SK-N-SH (cell line): Measurements from ENCODE around the gene LRRC70. TPM values are rescaled to one million over a fixed set of nuclear protein-coding genes. Genes with fewer than 3 reads are reported as not detected.

Experiments used
- CTCF ChIA-PET: fragments of 300-600, 350-600 bp; formaldehyde crosslinking; extraction: SDS; loops from one replicate; lab custom pipeline; 2021; lab: Yijun Ruan, JAX
- POLR2A ChIA-PET: fragments of 350-600 bp; sonication (Branson Sonifier 250); formaldehyde crosslinking; extraction: SDS; loops from one replicate; lab custom pipeline; 2020; ENCODE audit warnings: antibody characterized with exemption, inconsistent platforms; lab: Yijun Ruan, JAX
- DNase-seq: peaks from one replicate; pipeline ENCODE4 v3.0.0; 2012
- H2AFZ ChIP-seq: fragments of 200-600 bp; sonication (generic); 2 replicates; pipeline ENCODE4 v1.8.1; 2016; ENCODE audit warnings: antibody characterized with exemption, mild to moderate bottlenecking, low read depth
- H3F3A ChIP-seq: fragments of 200-600 bp; sonication (generic); replicated peaks from 2 replicates; pipeline ENCODE3; 2016; ENCODE audit warnings: antibody characterized with exemption, mild to moderate bottlenecking; ENCODE audit not compliant: insufficient read depth
- H3K27ac ChIP-seq, 2 experiments: fragments of 200-500 bp in 1 of 2; fragments of 200-600 bp in 1 of 2; sonication (Bioruptor generic) in 1 of 2; sonication (generic), shearing (Covaris generic) in 1 of 2; 2 replicates each; pipeline versions ENCODE4 v1.5.1 to v1.6.1; 2014 to 2016; ENCODE audit warnings: low read depth in 2 of 2, inconsistent platforms in 1 of 2, low read length in 1 of 2, mild to moderate bottlenecking in 1 of 2, mixed read lengths in 1 of 2
- H3K27me3 ChIP-seq: fragments of 200-600 bp; sonication (generic), shearing (Covaris generic); 2 replicates; pipeline ENCODE4 v1.6.1; 2016; ENCODE audit warnings: mixed run types; ENCODE audit not compliant: insufficient read depth
- H3K36me3 ChIP-seq, 2 experiments: fragments of 200-500 bp in 1 of 2; fragments of 200-600 bp in 1 of 2; sonication (Bioruptor generic) in 1 of 2; sonication (generic) in 1 of 2; replicated peaks in 1 of 2; 2 replicates each; pipeline versions ENCODE3 to v1.5.1; 2014 to 2016; ENCODE audit warnings: low read length in 1 of 2, mild to moderate bottlenecking in 1 of 2; ENCODE audit not compliant: insufficient read depth in 2 of 2, control insufficient read depth in 1 of 2
- H3K4me1 ChIP-seq, 2 experiments: fragments of 200-500 bp in 1 of 2; fragments of 200-600 bp in 1 of 2; sonication (Bioruptor generic) in 1 of 2; sonication (generic), shearing (Covaris generic) in 1 of 2; 2 replicates each; pipeline versions ENCODE4 v1.5.1 to v1.6.1; 2014 to 2016; ENCODE audit warnings: low read depth in 1 of 2, low read length in 1 of 2, mixed run types in 1 of 2; ENCODE audit not compliant: insufficient read depth in 2 of 2, control insufficient read depth in 1 of 2
- H3K4me2 ChIP-seq: fragments of 200-600 bp; sonication (generic), shearing (Covaris generic); 2 replicates; pipeline ENCODE4 v1.6.1; 2017; ENCODE audit warnings: mixed run types
- H3K4me3 ChIP-seq, 2 experiments: fragments of 200-500 bp in 1 of 2; fragments of 200-600 bp in 1 of 2; sonication (Bioruptor generic) in 1 of 2; sonication (generic), shearing (Covaris generic) in 1 of 2; 2 replicates each; pipeline versions ENCODE4 v1.5.1 to v1.8.1; 2014 to 2016; ENCODE audit warnings: low read depth in 2 of 2, inconsistent platforms in 1 of 2, low read length in 1 of 2, mild to moderate bottlenecking in 1 of 2, mixed read lengths in 1 of 2, moderate library complexity in 1 of 2
- H3K79me2 ChIP-seq: fragments of 200-600 bp; sonication (generic); 2 replicates; pipeline ENCODE4 v1.8.1; 2017; ENCODE audit warnings: mild to moderate bottlenecking; ENCODE audit not compliant: insufficient read depth
- H3K9ac ChIP-seq: fragments of 200-600 bp; sonication (generic); 2 replicates; pipeline ENCODE4 v1.6.1; 2017; ENCODE audit warnings: mixed run types
- H3K9me2 ChIP-seq: fragments of 200-600 bp; sonication (generic); 2 replicates; pipeline ENCODE4 v1.6.1; 2017; ENCODE audit warnings: mixed run types
- H3K9me3 ChIP-seq: fragments of 200-600 bp; sonication (generic); 2 replicates; pipeline ENCODE4 v1.6.1; 2017; ENCODE audit warnings: mixed run types, mild to moderate bottlenecking, moderate library complexity
- H4K20me1 ChIP-seq: fragments of 200-600 bp; sonication (generic); 2 replicates; pipeline ENCODE4 v1.6.1; 2017; ENCODE audit warnings: mild to moderate bottlenecking, mixed run types; ENCODE audit not compliant: insufficient read depth
- ELF1 ChIP-seq: IDR thresholded peaks from 2 replicates; pipeline ENCODE4 v1.4.0; 2012
- EZH2phosphoT487 ChIP-seq: fragments of 200-600 bp; sonication (generic); IDR thresholded peaks from 2 replicates; pipeline ENCODE4 v1.6.1; 2017; ENCODE audit warnings: low read depth, mixed run types, mild to moderate bottlenecking, antibody characterized with exemption, moderate library complexity, borderline replicate concordance
- FOXJ3 ChIP-seq: sonication (generic); formaldehyde crosslinking; IDR thresholded peaks from 2 replicates; pipeline ENCODE4 v1.5.1; 2020; ENCODE audit warnings: mild to moderate bottlenecking, missing genetic modification reagents
- FOXM1 ChIP-seq: IDR thresholded peaks from 2 replicates; pipeline ENCODE4 v1.4.0; 2012; ENCODE audit warnings: low read depth, mild to moderate bottlenecking
- GABPA ChIP-seq: IDR thresholded peaks from 2 replicates; pipeline ENCODE4 v1.4.0; 2012; ENCODE audit warnings: low read depth, mild to moderate bottlenecking
- GATA2 ChIP-seq: sonication (generic); formaldehyde crosslinking; IDR thresholded peaks from 2 replicates; pipeline ENCODE4 v1.5.0; 2020; ENCODE audit warnings: mild to moderate bottlenecking, missing genetic modification reagents
- JUND ChIP-seq: IDR thresholded peaks from 2 replicates; pipeline ENCODE4 v1.4.0; 2012
- MXI1 ChIP-seq: IDR thresholded peaks from 2 replicates; pipeline ENCODE4 v1.6.1; 2012; ENCODE audit warnings: mild to moderate bottlenecking, low read depth, low read length, improper control_type of control experiment
- RXRA ChIP-seq: IDR thresholded peaks from 2 replicates; pipeline ENCODE4 v1.4.0; 2012; ENCODE audit warnings: low read depth, mild to moderate bottlenecking, borderline replicate concordance
- SMC3 ChIP-seq: IDR thresholded peaks from 2 replicates; pipeline ENCODE4 v1.6.1; 2012; ENCODE audit warnings: low read depth, low read length, improper control_type of control experiment
- TAF1 ChIP-seq: IDR thresholded peaks from 2 replicates; pipeline ENCODE4 v1.6.1; 2012; ENCODE audit warnings: low read depth, mild to moderate bottlenecking, low read length, moderate library complexity, borderline replicate concordance
- TEAD4 ChIP-seq: IDR thresholded peaks from 2 replicates; pipeline ENCODE4 v1.4.0; 2012; ENCODE audit warnings: mild to moderate bottlenecking, borderline replicate concordance; ENCODE audit not compliant: insufficient read depth
- YY1 ChIP-seq: IDR thresholded peaks from 2 replicates; pipeline ENCODE4 v1.4.0; 2012; ENCODE audit warnings: low read depth, mild to moderate bottlenecking
- WGBS: methylation state at CpG from one replicate; pipeline ENCODE4 v1.1.6; 2017; ENCODE audit warnings: low lambda C conversion rate; 5-methylcytosine and 5-hydroxymethylcytosine counted together
- polyA plus RNA-seq, 3 experiments: library from polyadenylated mRNA; depleted of rRNA; stranded (reverse); fragments of >200 nt; gene quantifications; 2 replicates each; pipeline ENCODE4 v1.2.3, GENCODE V29; 2012
- TF ChIP-seq, protein P1 (sequence below): IDR thresholded peaks from 2 replicates; pipeline ENCODE4 v1.6.1; 2012; ENCODE audit warnings: mild to moderate bottlenecking, low read depth, low read length, moderate library complexity
- TF ChIP-seq, protein P2 (sequence below): fragments of 200-600 bp; sonication (generic); IDR thresholded peaks from 2 replicates; pipeline ENCODE4 v1.6.1; 2017; ENCODE audit warnings: antibody characterized with exemption, mild to moderate bottlenecking, moderate library complexity
- TF ChIP-seq, protein P3 (sequence below): IDR thresholded peaks from 2 replicates; pipeline ENCODE4 v1.4.0; 2012; ENCODE audit warnings: low read depth, borderline replicate concordance

LRRC70 gene
- polyA plus RNA-seq, 1 of the 3 experiments (the other 2 are of a cell fraction) = 0.08 TPM

DNA sequence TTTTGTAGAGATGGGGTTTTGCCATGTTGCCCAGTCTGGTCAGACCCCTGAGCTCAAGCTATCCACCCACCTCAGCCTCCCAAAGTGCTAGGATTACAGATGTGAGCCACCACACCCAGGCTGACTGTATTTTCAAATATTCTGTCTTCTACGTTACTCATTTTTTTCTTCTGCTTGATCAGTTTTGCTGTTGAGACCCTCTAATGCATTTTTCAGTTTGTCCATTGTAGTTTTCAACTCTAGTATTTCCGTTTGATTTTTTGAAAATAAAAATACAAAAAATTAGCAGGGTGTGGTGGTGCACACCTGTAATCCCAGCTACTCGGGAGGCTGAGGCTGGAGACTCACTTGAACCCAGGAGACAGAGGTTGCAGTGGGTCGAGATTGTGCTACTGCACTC is 10.5 kb upstream of the LRRC70 start:
- Histone ChIP-seq H3K27ac (no peak overlapping the region), H3K4me2 (no peak overlapping the region), H4K20me1 (no peaks in the 10 kb centered on the region), H3K36me3 (peaks cover 0 to 31% of the 10 kb centered on the region in 2 experiments), H3K9me2 (no peaks in the 10 kb centered on the region), H3K9ac (no peak overlapping the region), H3K9me3 (no peaks in the 10 kb centered on the region), H2AFZ (no peak overlapping the region), H3K27me3 (no peaks in the 10 kb centered on the region), H3K4me3 (no peak overlapping the region), H3K79me2 (0 out of 2 replicates have a peak, but pooled peaks cover 3% of the 10 kb centered on the region), H3K4me1 (peaks cover 0 to 5% of the 10 kb centered on the region in 2 experiments; a peak in 2 of 4 replicates), H3F3A (no peaks in the 10 kb centered on the region)
- TF ChIP-seq MXI1 = no peak
- no peak for TF ChIP-seq FOXJ3 (CRISPR knock-in tag)
- TF ChIP-seq, protein P1, sequence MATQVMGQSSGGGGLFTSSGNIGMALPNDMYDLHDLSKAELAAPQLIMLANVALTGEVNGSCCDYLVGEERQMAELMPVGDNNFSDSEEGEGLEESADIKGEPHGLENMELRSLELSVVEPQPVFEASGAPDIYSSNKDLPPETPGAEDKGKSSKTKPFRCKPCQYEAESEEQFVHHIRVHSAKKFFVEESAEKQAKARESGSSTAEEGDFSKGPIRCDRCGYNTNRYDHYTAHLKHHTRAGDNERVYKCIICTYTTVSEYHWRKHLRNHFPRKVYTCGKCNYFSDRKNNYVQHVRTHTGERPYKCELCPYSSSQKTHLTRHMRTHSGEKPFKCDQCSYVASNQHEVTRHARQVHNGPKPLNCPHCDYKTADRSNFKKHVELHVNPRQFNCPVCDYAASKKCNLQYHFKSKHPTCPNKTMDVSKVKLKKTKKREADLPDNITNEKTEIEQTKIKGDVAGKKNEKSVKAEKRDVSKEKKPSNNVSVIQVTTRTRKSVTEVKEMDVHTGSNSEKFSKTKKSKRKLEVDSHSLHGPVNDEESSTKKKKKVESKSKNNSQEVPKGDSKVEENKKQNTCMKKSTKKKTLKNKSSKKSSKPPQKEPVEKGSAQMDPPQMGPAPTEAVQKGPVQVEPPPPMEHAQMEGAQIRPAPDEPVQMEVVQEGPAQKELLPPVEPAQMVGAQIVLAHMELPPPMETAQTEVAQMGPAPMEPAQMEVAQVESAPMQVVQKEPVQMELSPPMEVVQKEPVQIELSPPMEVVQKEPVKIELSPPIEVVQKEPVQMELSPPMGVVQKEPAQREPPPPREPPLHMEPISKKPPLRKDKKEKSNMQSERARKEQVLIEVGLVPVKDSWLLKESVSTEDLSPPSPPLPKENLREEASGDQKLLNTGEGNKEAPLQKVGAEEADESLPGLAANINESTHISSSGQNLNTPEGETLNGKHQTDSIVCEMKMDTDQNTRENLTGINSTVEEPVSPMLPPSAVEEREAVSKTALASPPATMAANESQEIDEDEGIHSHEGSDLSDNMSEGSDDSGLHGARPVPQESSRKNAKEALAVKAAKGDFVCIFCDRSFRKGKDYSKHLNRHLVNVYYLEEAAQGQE = no peak
- no peak for TF ChIP-seq YY1
- no peak for TF ChIP-seq GABPA
- TF ChIP-seq JUND = no peak
- no peak for TF ChIP-seq GATA2 (CRISPR knock-in tag)
- TF ChIP-seq, protein P2, sequence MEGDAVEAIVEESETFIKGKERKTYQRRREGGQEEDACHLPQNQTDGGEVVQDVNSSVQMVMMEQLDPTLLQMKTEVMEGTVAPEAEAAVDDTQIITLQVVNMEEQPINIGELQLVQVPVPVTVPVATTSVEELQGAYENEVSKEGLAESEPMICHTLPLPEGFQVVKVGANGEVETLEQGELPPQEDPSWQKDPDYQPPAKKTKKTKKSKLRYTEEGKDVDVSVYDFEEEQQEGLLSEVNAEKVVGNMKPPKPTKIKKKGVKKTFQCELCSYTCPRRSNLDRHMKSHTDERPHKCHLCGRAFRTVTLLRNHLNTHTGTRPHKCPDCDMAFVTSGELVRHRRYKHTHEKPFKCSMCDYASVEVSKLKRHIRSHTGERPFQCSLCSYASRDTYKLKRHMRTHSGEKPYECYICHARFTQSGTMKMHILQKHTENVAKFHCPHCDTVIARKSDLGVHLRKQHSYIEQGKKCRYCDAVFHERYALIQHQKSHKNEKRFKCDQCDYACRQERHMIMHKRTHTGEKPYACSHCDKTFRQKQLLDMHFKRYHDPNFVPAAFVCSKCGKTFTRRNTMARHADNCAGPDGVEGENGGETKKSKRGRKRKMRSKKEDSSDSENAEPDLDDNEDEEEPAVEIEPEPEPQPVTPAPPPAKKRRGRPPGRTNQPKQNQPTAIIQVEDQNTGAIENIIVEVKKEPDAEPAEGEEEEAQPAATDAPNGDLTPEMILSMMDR = no peak
- no peak for TF ChIP-seq RXRA
- no peak for TF ChIP-seq SMC3
- TF ChIP-seq, protein P3, sequence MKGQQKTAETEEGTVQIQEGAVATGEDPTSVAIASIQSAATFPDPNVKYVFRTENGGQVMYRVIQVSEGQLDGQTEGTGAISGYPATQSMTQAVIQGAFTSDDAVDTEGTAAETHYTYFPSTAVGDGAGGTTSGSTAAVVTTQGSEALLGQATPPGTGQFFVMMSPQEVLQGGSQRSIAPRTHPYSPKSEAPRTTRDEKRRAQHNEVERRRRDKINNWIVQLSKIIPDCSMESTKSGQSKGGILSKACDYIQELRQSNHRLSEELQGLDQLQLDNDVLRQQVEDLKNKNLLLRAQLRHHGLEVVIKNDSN = no peak
- TF ChIP-seq FOXM1 = no peak
- TF ChIP-seq TEAD4 = no peak
- TF ChIP-seq EZH2phosphoT487 = no peak
- no peak for TF ChIP-seq ELF1
- no peak for TF ChIP-seq TAF1
- 92% methylated on average over 4 of the region's 4 CpGs for WGBS
- ChIA-PET CTCF (no interaction called here), POLR2A (no interaction called here)
- DNase-seq = no peak
